Testis (tissue), 3 donors: ENCODE measurements around the gene CMTM4. TPM values are rescaled to one million over a fixed set of nuclear protein-coding genes. Genes with fewer than 3 reads are reported as not detected.

Experiments
- DNase-seq: peaks from one replicate; pipeline ENCODE4 v3.0.0-alpha.2; 2019
- H3K27ac ChIP-seq, 2 donors: fragments of 200-600 bp; sonication (generic); one replicate each; pipeline ENCODE4 v1.5.1; 2019
- H3K27me3 ChIP-seq: fragments of 200-600 bp; sonication (generic); one replicate; pipeline ENCODE4 v1.5.1; 2019
- H3K36me3 ChIP-seq: fragments of 200-600 bp; sonication (generic); one replicate; pipeline ENCODE4 v1.5.1; 2017; ENCODE audit warnings: low read depth; ENCODE audit errors: missing control alignments
- H3K4me1 ChIP-seq: fragments of 200-600 bp; sonication (generic); one replicate; pipeline ENCODE4 v1.5.1; 2019
- H3K4me3 ChIP-seq, 2 donors: fragments of 200-600 bp; sonication (generic); one replicate each; pipeline ENCODE4 v1.5.1; 2017 to 2019
- H3K9me3 ChIP-seq: fragments of 200-600 bp; sonication (generic); one replicate; pipeline ENCODE4 v1.5.1; 2017
- CTCF ChIP-seq, 3 experiments: fragments of 450-650 bp in 2 of 3; fragments of 200-600 bp in 1 of 3; sonication (generic) in 1 of 3; IDR thresholded peaks; one replicate each; pipeline ENCODE4 v1.5.1; 2016 to 2019; ENCODE audit warnings: antibody characterized with exemption in 3 of 3, mild to moderate bottlenecking in 2 of 3, moderate library complexity in 1 of 3
- POLR2A ChIP-seq: fragments of 450-650 bp; IDR thresholded peaks from one replicate; pipeline ENCODE4 v1.6.1; 2017; ENCODE audit warnings: antibody characterized with exemption, mild to moderate bottlenecking, moderate library complexity
- WGBS, 2 donors: methylation state at CpG; one replicate each; pipeline ENCODE4 v1.1.5; 2018; 5-methylcytosine and 5-hydroxymethylcytosine counted together
- intact Hi-C: fragments of 100-400 bp; cut with DNase I; formaldehyde crosslinking; loops from one replicate; pipeline ENCODE4 v1.15.1; 2023; ENCODE audit warnings: low total_unique reads
- polyA plus RNA-seq: library from polyadenylated mRNA; stranded (reverse); fragments of 350-450 nt; fragmentation: Illumina TruSeq; extraction: RNeasy Lipid Tissue Mini Kit (QIAGEN cat#74804); gene quantifications from one replicate; pipeline ENCODE4 v1.2.3, GENCODE V29; 2014; ENCODE audit warnings: low read depth, low replicate concordance; ENCODE audit not compliant: insufficient read depth
- total RNA-seq, 2 donors: library from RNA; depleted of rRNA; stranded (reverse); fragments of >200 nt; gene quantifications; one replicate each; pipeline ENCODE4 v1.2.3, GENCODE V29; 2016

Gene CMTM4
- total and polyA plus RNA-seq, 3 donors from 2014 or later = 22.2 to 59.2 (median 50.9) TPM

- no peak for DNase-seq
- H3K9me3 ChIP-seq = no peaks in the 10 kb centered on the region
- H3K27me3 ChIP-seq = no peaks in the 10 kb centered on the region
- 88 to 95% methylated on average over 3 of the region's 3 CpGs for WGBS, 2 donors
- H3K27ac ChIP-seq = no peak overlapping the region
- H3K4me3 ChIP-seq = no peak overlapping the region
- no peak for TF ChIP-seq CTCF (IDR thresholded peaks at IDR 0.05)
- no peak for TF ChIP-seq POLR2A
- peaks cover 6% of the 10 kb centered on the region for H3K4me1 ChIP-seq
- intact Hi-C loops = no loop called here
- H3K36me3 ChIP-seq = no peaks in the 10 kb centered on the region
Observed at GRCh38 chr16:66574531-66574930, 122.0 kb downstream of the CMTM4 start.

GRCh38 chr16:66574081-66574480, 122.5 kb downstream of the CMTM4 start:
- H3K9me3 ChIP-seq = no peaks in the 10 kb centered on the region
- intact Hi-C loops = no loop called here
- no peaks in the 10 kb centered on the region for H3K27me3 ChIP-seq
- H3K4me3 ChIP-seq = no peak overlapping the region
- H3K27ac ChIP-seq = no peak overlapping the region
- no peaks in the 10 kb centered on the region for H3K36me3 ChIP-seq
- TF ChIP-seq POLR2A (no peak), CTCF (IDR thresholded peaks at IDR 0.05) (no peak)
- DNase-seq = no peak
- 58 to 65% methylated on average over 1 of the region's 1 CpG for WGBS, 2 donors
- peaks cover 6% of the 10 kb centered on the region for H3K4me1 ChIP-seq

GRCh38 chr16:66572356-66572755, 124.2 kb downstream of the CMTM4 start:
- H3K36me3 ChIP-seq = no peaks in the 10 kb centered on the region
- no peak for DNase-seq
- no peaks in the 10 kb centered on the region for H3K9me3 ChIP-seq
- no peaks in the 10 kb centered on the region for H3K27me3 ChIP-seq
- no peak overlapping the region for H3K4me3 ChIP-seq
- intact Hi-C loops = no loop called here
- no peak overlapping the region for H3K27ac ChIP-seq
- TF ChIP-seq CTCF (IDR thresholded peaks at IDR 0.05) (no peak), POLR2A (no peak)
- 68 to 83% methylated on average over 2 of the region's 2 CpGs for WGBS, 2 donors
- H3K4me1 ChIP-seq = no peaks in the 10 kb centered on the region

GRCh38 chr16:66569827-66570405, 126.6 kb downstream of the CMTM4 start:
- TF ChIP-seq POLR2A (no peak), CTCF (IDR thresholded peaks at IDR 0.05) (no peak)
- H3K9me3 ChIP-seq = no peaks in the 10 kb centered on the region
- no peak overlapping the region for H3K27ac ChIP-seq
- DNase-seq = no peak
- no peak overlapping the region for H3K4me3 ChIP-seq
- no peaks in the 10 kb centered on the region for H3K27me3 ChIP-seq
- intact Hi-C loops = no loop called here
- 47 to 50% methylated on average over 3 of the region's 3 CpGs for WGBS, 2 donors
- no peaks in the 10 kb centered on the region for H3K36me3 ChIP-seq
- no peaks in the 10 kb centered on the region for H3K4me1 ChIP-seq

GRCh38 chr16:66569131-66569530, 127.4 kb downstream of the CMTM4 start:
- H3K27me3 ChIP-seq = no peaks in the 10 kb centered on the region
- no peak overlapping the region for H3K27ac ChIP-seq
- WGBS, 2 donors = 86 to 94% methylated on average over 1 of the region's 1 CpG
- intact Hi-C loops = no loop called here
- no peak overlapping the region for H3K4me3 ChIP-seq
- DNase-seq = no peak
- H3K36me3 ChIP-seq = no peaks in the 10 kb centered on the region
- TF ChIP-seq POLR2A (no peak), CTCF (IDR thresholded peaks at IDR 0.05) (no peak)
- no peaks in the 10 kb centered on the region for H3K9me3 ChIP-seq
- no peaks in the 10 kb centered on the region for H3K4me1 ChIP-seq
